Hematopoietic multipotent progenitor cell treated with erythropoietin and hydrocortisone succinate and interleukin-3 and kit ligand, for 6 days (in vitro differentiated cells): ENCODE measurements around the gene PEPD.

Experiments used
- DNase-seq: peaks from one replicate; pipeline ENCODE4 v3.0.0-alpha.2; 2015

PEPD gene

GRCh38 chr19:33376423-33376822, 145.2 kb downstream of the PEPD start:
- no peak for DNase-seq

DNA sequence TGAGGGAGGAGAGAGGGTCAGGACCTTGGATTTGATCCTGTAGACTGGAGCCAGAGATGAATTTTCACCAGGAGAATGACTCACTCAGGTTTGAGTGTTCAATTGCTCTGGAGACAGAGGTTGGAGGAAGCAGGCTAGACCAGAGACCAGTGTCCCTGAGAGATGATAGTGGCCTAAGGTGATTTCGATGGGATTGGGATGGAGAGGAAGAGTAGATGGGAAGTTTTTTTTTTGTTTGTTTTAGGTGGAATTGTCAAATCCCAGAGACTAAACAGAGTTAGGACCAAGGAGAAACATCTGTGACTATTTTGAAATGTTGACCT, 145.8 kb downstream of the PEPD start:
- DNase-seq = no peak

- no peak for DNase-seq
These were observed 146.3 kb downstream of the PEPD start for GRCh38 chr19:33375156-33375836.

DNA sequence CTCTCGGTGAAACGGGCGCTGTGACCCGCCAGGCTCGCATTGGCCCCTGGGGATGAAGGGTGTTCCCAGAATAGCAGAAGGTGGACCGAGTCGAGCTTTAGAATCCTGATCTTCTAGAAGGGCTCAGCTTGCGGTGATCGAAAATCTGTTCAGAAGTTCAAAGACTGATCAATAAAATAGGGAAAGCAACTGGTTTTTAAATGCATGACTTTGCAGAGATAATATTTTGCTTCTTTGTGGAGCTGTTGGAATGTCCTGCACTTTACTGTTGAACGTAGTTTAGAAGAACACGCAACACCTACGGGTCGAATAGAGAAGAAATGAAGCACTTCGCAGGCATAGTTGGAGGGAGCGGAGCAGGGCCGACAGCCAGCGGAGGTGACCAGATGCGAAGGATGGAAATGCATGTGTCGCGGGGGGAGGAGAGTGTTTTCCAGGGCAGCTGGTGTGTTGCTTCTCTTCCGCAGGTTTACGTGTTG, 147.3 kb downstream of the PEPD start:
- peak; percentile 77 for DNase-seq

DNA sequence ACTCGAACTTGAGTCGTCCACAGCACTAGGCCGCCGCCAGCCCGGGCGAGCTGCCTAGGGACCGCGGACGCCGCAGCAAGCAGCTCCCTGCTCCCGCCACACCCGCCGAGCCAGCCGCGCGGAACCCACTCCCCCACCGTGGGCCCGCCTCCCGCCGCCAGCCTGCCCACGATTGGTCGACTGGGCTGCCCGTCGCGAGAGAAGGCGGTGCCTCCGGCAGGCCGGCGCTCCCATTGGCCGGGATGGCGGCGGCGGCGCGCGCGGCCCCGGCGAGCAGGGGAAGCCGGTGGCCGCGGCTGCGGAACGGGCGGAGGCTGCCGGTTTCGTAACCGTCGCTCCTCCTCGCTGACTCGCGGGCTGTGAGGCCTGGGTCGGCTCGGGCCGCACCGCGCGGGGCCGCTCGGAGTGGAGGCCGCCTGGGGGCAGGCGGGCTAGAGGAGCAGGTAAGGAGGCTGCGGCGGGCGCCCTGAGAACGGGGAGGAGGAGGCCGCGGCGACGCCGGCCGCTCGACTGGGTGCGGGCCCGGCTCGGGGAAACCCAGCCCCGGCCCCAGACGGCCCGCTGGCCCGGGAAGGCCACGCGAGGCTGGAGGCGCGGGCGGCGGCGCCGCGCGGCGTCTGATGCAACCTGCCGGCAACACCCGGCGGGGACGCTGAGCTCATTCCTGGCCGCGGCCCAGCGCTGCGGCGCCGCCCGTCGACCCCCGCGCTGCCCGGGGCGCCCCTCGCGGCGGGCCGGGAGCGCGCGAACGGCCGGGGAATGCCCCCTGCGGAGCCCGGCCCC, 147.9 kb downstream of the PEPD start, which contains the start of gene CEBPG:
Gene CEBPG (plus strand): TSS at position 257 of the 783 bp plus-strand sequence. CDS start 5,531 bp downstream, outside the sequence.
- DNase-seq = peak; percentile 89

GRCh38 chr19:33370783-33371182, 150.8 kb downstream of the PEPD start:
- no peak for DNase-seq

DNA sequence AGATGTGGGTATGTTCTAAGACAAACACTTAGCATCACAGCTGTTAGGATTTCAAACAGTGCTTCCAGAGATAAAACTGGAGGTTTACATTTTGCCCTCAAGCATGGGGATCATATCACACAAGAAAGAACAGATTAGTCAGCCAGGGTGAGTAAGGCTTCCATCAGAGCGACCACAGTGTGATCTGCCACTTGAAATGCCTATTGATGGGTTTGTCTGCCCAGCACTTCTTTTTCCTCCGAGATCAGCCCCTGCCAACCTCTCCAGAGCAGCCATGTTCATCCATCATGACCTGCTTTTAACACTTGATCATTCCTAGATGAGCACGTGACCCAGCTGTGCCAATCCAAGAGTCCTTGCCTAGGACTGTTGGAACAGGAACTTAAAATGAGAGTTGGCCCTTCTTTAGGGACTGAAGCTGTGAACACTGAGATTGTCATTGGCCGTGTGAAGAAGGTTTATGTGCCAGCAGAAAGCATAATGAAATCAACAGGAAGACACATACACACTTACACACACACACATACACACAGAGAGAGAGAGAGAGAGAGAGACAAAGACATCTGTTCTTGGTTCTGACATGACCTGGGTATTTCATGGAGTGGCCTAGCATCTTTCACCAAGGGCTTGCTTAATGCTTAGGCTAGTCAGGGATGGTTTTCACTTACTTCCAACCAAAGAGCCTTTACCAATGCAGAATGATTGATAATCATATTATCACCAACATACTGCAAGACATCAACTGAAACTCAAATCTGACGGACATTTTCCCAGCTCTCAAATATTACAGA, 153.3 kb downstream of the PEPD start:
- DNase-seq = no peak

GRCh38 chr19:33366897-33367296, 154.7 kb downstream of the PEPD start:
- no peak for DNase-seq

DNA sequence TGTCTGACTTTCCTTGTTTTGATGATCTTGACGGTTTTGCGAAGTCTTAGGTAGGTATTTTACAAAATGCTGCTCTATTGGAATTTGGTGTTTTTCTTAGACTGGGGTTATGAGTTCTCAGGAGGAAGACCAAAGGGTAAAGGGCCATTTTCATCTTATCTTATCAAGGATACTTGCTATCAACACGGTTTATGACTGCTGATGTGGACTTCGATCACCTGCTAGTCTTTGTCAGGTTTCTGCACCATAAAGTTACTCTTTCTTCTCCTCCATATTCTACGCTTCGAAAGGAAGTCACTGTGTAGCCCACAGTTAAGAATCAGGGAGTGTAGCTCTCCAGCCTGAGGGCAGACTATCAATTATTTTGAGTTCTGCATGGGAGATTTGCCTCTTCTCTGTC, 155.5 kb downstream of the PEPD start:
- no peak for DNase-seq

GRCh38 chr19:33365691-33366090, 155.9 kb downstream of the PEPD start:
- no peak for DNase-seq

DNA sequence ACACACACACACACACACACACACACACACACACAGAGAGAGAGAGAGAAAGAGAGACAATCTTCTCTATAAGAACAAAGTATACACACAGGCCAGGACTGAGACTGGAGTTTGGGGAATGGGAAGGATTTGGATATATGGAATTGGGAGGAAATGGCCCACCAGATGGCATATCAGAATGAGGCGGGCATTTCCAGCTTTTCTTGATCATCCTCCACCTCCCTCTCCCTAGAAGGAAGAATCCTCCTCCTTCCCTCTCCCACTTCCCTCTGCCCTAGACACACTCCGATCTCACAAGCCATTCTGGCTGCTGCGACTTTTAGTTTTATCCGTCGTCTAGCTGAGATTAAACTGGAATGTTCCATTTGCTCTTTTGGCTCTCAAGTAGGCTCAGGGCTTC, 158.1 kb downstream of the PEPD start:
- DNase-seq = no peak

DNA sequence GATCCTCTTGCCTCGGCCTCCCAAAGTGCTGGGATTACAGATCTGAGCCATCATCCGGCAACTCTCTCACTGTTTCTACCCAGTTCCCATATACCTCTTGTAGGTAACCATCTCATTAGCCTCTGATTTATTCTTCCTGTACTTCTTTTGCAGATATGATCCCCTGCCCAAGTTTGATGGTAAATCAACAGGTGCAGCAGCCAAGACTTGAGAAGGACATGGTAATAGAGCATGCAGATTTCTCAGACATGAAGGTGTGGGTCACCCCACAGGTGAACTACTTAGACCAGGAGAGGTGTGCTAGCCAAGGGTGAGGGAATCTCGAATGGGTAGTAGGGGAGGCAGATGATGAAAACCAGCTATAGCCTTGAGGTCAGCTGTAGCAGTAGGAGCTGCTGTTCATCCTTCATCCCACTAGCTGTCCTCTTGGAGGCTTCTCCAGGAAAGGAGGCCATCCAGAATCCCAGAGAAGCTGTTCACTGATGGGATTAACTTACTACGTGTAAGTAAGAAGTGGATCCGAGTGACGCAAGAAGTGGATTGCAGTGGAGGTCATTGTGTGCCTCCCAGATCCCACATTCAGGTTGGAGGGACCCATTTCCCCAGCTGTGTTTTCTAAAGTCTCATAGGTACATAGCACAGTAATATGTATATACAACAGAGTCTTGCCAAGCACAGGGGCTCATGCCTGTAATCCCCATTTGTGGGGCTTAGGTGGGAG, 158.9 kb downstream of the PEPD start:
- DNase-seq = no peak

GRCh38 chr19:33359581-33359980, 162.0 kb downstream of the PEPD start:
- DNase-seq = no peak

GRCh38 chr19:33358408-33358807, 163.2 kb downstream of the PEPD start:
- DNase-seq = no peak

DNA sequence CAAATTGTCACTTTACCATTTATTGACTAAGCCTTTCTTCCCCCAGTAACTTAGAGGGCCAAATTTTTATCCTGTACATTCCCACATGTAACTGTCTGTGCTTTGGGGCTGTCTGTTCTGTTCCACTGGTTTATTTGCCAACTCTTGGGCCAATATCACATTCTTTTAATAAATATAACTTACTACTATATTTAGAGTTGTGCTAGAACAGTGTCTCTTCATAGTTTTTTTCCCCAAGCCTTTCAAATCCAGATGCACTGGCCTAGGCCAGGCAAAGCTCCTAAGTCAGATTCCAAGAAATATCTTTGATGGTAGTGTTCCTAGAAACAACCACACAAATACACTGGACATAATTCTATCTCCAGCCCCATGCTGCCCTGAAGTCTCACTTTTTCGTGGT, 164.0 kb downstream of the PEPD start:
- DNase-seq = no peak

DNA sequence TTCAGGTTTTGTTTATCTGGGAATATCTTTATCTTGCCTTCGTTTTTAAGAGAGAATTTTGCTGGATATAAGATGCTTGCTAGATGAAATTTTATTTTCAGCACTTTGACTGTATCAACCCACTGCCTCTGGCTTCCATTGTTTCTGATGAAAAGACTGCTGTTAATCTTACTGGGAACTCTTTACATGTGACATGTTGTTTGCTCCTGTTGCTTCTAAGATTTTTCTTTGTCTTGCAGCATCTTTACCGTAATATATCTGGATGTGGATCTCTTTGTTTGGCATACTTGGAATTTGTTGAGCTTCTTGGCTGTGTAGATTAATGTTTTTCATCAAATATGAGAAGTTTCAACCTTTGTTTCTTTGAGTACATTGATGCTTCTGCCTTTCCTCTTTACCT, 166.1 kb downstream of the PEPD start:
- no peak for DNase-seq

DNA sequence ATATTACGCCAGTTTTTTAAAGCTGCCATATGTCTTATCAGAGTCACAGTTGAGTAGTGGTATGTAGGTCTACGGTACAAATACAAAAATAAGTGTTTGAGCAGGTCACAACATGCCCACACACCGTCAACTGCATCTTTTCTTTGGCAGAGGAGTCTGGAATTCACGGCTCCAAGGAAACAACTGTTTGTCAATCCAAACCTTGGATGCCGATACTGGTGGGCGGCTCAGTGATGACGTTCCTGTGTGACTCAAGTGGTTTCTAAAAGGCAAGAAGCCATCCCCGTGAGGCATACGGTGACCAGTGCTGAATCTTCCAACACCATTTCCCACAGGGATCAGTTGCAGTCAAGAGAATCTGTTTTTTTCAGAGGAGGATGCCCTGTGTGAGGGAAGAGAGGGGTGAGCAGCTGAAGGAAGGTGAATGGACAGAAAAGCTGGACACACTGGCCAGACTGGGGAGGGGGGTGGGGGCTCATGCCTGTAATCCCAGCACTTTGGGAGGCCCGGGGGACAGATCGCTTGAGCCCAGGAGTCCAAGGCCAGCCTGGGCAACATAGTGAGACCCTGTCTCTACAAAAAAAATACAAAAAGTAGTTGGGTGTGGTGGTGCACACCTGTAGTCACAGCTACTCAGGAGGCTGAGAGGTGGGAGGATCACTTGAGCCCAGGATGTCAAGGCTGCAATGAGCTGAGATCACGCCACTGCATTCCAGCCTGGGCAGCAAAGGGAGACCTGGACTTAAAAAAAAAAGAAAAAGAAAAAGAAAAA, 170.9 kb downstream of the PEPD start:
- no peak for DNase-seq

GRCh38 chr19:33349319-33350289, 172.0 kb downstream of the PEPD start:
- no peak for DNase-seq

GRCh38 chr19:33348301-33349010, 173.1 kb downstream of the PEPD start:
- DNase-seq = no peak

GRCh38 chr19:33347300-33347699, 174.3 kb downstream of the PEPD start:
- DNase-seq = no peak
